ENCODE measurements around the gene EHHADH.

GRCh38 chr3:185216607-185216958, 37.3 kb downstream of the EHHADH start:
- no peak for TF ChIP-seq ZFX (IDR thresholded peaks at IDR 0.05)
- no peak for TF ChIP-seq ZNF274 (IDR thresholded peaks at IDR 0.05; ENCODE audit: low read depth, low read length)
- TF ChIP-seq CTCF (IDR thresholded peaks at IDR 0.05 in 2 of 3, conservative IDR thresholded peaks at IDR 0.05 in 1 of 3; ENCODE audit: borderline replicate concordance in 1 of 3, insufficient read depth in 1 of 3, low read depth in 2 of 3, low read length in 2 of 3) = no peak
- TF ChIP-seq REST (IDR thresholded peaks at IDR 0.05; ENCODE audit: low read depth) = no peak
- TF ChIP-seq SP1 (IDR thresholded peaks at IDR 0.05; ENCODE audit: low read depth) = no peak
- no peak for TF ChIP-seq POLR2A (IDR thresholded peaks at IDR 0.05; ENCODE audit: borderline replicate concordance, extremely low read depth, insufficient read depth, insufficient read length)
- no peak for TF ChIP-seq EZH2 (IDR thresholded peaks at IDR 0.05)
- TF ChIP-seq SIN3A (IDR thresholded peaks at IDR 0.05; ENCODE audit: low read depth) = no peak
- TF ChIP-seq YY1 (IDR thresholded peaks at IDR 0.05; ENCODE audit: extremely low read depth, insufficient replicate concordance, low read depth, low read length) = no peak
- TF ChIP-seq CEBPB (IDR thresholded peaks at IDR 0.05; ENCODE audit: low read depth) = no peak
- TF ChIP-seq POLR2AphosphoS5 (IDR thresholded peaks at IDR 0.05; ENCODE audit: low read depth, low read length) = no peak
- no peak for TF ChIP-seq SRF (IDR thresholded peaks at IDR 0.05; ENCODE audit: low read depth)

All from HCT116 (cell line).